ENCODE measurements around the gene SERF1A.
"Not testable (repeated sequence)": the region's sequence is repeated elsewhere in the genome, so short reads cannot be mapped to it uniquely, and the experiment has no call there.

- TF ChIP-seq CTCF (IDR thresholded peaks at IDR 0.05); POLR2AphosphoS5 (IDR thresholded peaks at IDR 0.05; ENCODE audit: insufficient read depth in 1 of 2, low read depth in 1 of 2); POLR2A (IDR thresholded peaks at IDR 0.05): not testable (repeated sequence)
Measured at GRCh38 chr5:70870626-70871025, 29.8 kb upstream of the SERF1A start.
